Lung (tissue), 12 donors: ENCODE results near the gene FCMR. TPM values are rescaled to one million over a fixed set of nuclear protein-coding genes. Genes with fewer than 3 reads are reported as not detected.

Experiments
- ATAC-seq: fragments of 200-7000 bp; cut with Tn5 transposase; one replicate; pipeline ENCODE4 v1.9.1; 2020; ENCODE audit warnings: moderate number of reproducible peaks; ENCODE audit not compliant: insufficient read depth, low FRiP score
- DNase-seq, 3 donors: peaks; one replicate each; pipeline ENCODE4 v3.0.0-alpha.2; 2013 to 2017
- H3K27ac ChIP-seq, 2 donors: one replicate each; pipeline ENCODE4 v1.5.1; 2013; ENCODE audit warnings: mild to moderate bottlenecking in 2 of 2, moderate library complexity in 2 of 2, control low read depth in 1 of 2, inconsistent platforms in 1 of 2, low read depth in 1 of 2, low read length in 1 of 2
- H3K27me3 ChIP-seq, 3 donors: one replicate each; pipeline ENCODE4 v1.5.1; 2013; ENCODE audit warnings: low read length in 2 of 3; ENCODE audit not compliant: control insufficient read depth in 3 of 3, insufficient read depth in 3 of 3
- H3K36me3 ChIP-seq, 4 donors: one replicate each; pipeline ENCODE4 v1.5.1; 2013; ENCODE audit warnings: low read length in 4 of 4, mild to moderate bottlenecking in 1 of 4, moderate library complexity in 1 of 4; ENCODE audit not compliant: control insufficient read depth in 4 of 4, insufficient read depth in 4 of 4
- H3K4me1 ChIP-seq, 5 donors: one replicate each; pipeline ENCODE4 v1.5.1; 2013; ENCODE audit warnings: low read length in 5 of 5, mild to moderate bottlenecking in 2 of 5, moderate library complexity in 1 of 5; ENCODE audit not compliant: control insufficient read depth in 5 of 5, insufficient read depth in 5 of 5
- H3K4me3 ChIP-seq: one replicate; pipeline ENCODE4 v1.5.1; 2013; ENCODE audit warnings: mild to moderate bottlenecking, control low read depth, moderate library complexity
- H3K9ac ChIP-seq, 2 donors: one replicate each; pipeline ENCODE4 v1.5.1; 2013; ENCODE audit warnings: low read length in 2 of 2, control low read depth in 1 of 2; ENCODE audit not compliant: insufficient read depth in 1 of 2
- H3K9me3 ChIP-seq, 4 donors: one replicate each; pipeline ENCODE4 v1.5.1; 2013; ENCODE audit warnings: low read length in 3 of 4, mild to moderate bottlenecking in 1 of 4, moderate library complexity in 1 of 4; ENCODE audit not compliant: control insufficient read depth in 4 of 4, insufficient read depth in 3 of 4
- CTCF ChIP-seq: IDR thresholded peaks from 2 replicates; pipeline ENCODE4 v1.5.1; 2012; ENCODE audit warnings: mild to moderate bottlenecking; ENCODE audit errors: control extremely low read depth, extremely low read depth
- WGBS, 2 donors: extraction: QIAGEN DNeasy Blood & Tissue Kit; methylation state at CpG; one replicate each; pipeline ENCODE4 v1.1.7; 2013; 5-methylcytosine and 5-hydroxymethylcytosine counted together
- polyA plus RNA-seq, 2 donors: library from polyadenylated mRNA; stranded (reverse); fragments of 200-250 nt; gene quantifications; one replicate each; pipeline ENCODE4 v1.2.1, GENCODE V29; 2013
- total RNA-seq, 2 donors: library from RNA; depleted of rRNA in 1 of 2; stranded (reverse); fragments of >200 nt in 1 of 2; gene quantifications; one replicate each; pipeline ENCODE4 v1.2.1, GENCODE V29; 2014 to 2021
- donor health status: control.
- donor health status: control.
- donor health status: Bipolar disorder and iron deficiency.
- donor health status: healthy.
- donor health status: DM: yes; HTN: yes; CAD: no.

The FCMR gene
- total and polyA plus RNA-seq, 4 donors: 3.6 to 13.3 (median 9.5) TPM

GRCh38 chr1:206931709-206932108, 10.0 kb upstream of the FCMR start:
- no peak for TF ChIP-seq CTCF
- H3K27me3 ChIP-seq: no peaks in the 10 kb centered on the region
- no peaks in the 10 kb centered on the region for H3K4me1 ChIP-seq
- WGBS, 2 donors: 92% methylated on average over 6 of the region's 6 CpGs
- H3K27ac ChIP-seq: no peak overlapping the region
- DNase-seq (no peak), ATAC-seq (no peak)
- no peaks in the 10 kb centered on the region for H3K9me3 ChIP-seq
- no peak overlapping the region for H3K9ac ChIP-seq
- H3K36me3 ChIP-seq: peaks cover 0 to 4% (median 0%) of the 10 kb centered on the region in 4 donors
- no peak overlapping the region for H3K4me3 ChIP-seq

DNA sequence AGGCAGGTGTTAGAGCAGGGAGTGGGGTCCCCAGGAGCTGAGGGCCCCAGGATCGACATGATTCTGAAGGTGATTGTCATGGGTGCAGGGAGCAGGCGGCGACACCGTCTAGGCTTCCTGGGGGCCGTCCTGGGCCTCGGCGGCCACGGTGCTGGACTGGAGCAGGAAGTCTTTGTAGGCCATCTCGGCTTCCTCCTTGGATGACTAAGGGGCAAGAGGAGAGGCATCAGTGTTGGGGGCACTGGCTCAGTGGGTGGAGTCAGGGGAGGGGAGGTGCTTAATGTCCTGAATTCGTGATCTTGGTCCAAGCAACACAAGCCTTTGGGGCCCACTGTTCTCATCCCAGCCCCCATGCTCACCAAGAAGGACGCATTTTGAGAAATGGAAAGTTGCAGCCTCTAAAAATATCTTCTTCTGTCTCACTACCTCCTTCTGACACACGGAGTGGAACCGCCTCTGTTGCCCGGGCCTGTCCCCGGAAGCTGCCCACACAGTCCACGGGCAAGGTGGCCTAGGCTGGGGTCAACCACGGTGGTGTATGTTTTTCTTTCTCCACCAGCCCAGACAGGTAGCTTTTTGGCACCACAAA, 8.6 kb upstream of the FCMR start:
- 48 to 58% methylated on average over 17 of the region's 17 CpGs for WGBS, 2 donors
- Histone ChIP-seq H3K36me3 (peaks cover 0 to 4% (median 0%) of the 10 kb centered on the region in 4 donors), H3K9ac (no peak overlapping the region)

GRCh38 chr1:206929524-206929923, 7.8 kb upstream of the FCMR start:
- ATAC-seq (no peak), DNase-seq (no peak)
- Histone ChIP-seq H3K27ac (no peak overlapping the region), H3K4me1 (peaks cover 0 to 1% (median 0%) of the 10 kb centered on the region in 5 donors), H3K4me3 (no peak overlapping the region), H3K9ac (no peak overlapping the region), H3K9me3 (no peaks in the 10 kb centered on the region), H3K27me3 (no peaks in the 10 kb centered on the region), H3K36me3 (peaks cover 0 to 4% (median 0%) of the 10 kb centered on the region in 4 donors)
- TF ChIP-seq CTCF: no peak
- 87 to 89% methylated on average over 5 to 6 of the region's 6 CpGs for WGBS, 2 donors

More for the DNA sequence above, 8.6 kb upstream of the FCMR start:
- H3K4me3 ChIP-seq: no peak overlapping the region
- DNase-seq (no peak), ATAC-seq (no peak)
- no peaks in the 10 kb centered on the region for H3K4me1 ChIP-seq
- TF ChIP-seq CTCF: no peak
- no peak overlapping the region for H3K27ac ChIP-seq
- H3K27me3 ChIP-seq: no peaks in the 10 kb centered on the region
- no peaks in the 10 kb centered on the region for H3K9me3 ChIP-seq

GRCh38 chr1:206926286-206926685, 4.5 kb upstream of the FCMR start:
- TF ChIP-seq CTCF: no peak
- H3K27ac ChIP-seq: no peak overlapping the region
- no peak overlapping the region for H3K4me3 ChIP-seq
- peaks cover 0 to 3% (median 1%) of the 10 kb centered on the region in 4 donors for H3K9me3 ChIP-seq
- DNase-seq (no peak), ATAC-seq (no peak)
- peaks cover 0 to 1% (median 0%) of the 10 kb centered on the region in 4 donors for H3K36me3 ChIP-seq
- H3K9ac ChIP-seq: no peak overlapping the region
- H3K4me1 ChIP-seq: peaks cover 0 to 15% (median 0%) of the 10 kb centered on the region in 5 donors
- H3K27me3 ChIP-seq: no peaks in the 10 kb centered on the region
- 91 to 95% methylated on average over 2 of the region's 2 CpGs for WGBS, 2 donors
